Vagina (tissue), 2 donors: ENCODE measurements around the gene NTRK3. TPM values are rescaled to one million over a fixed set of nuclear protein-coding genes. Genes with fewer than 3 reads are reported as not detected.

Experiments used
- DNase-seq, 2 donors: peaks; one replicate each; pipeline ENCODE4 v3.0.0-alpha.2; 2017; ENCODE audit errors: extremely low spot score in 2 of 2
- H3K27ac ChIP-seq: fragments of 200-600 bp; sonication (generic); one replicate; pipeline ENCODE4 v1.5.1; 2019
- H3K27me3 ChIP-seq: fragments of 200-600 bp; sonication (generic); one replicate; pipeline ENCODE4 v1.5.1; 2019
- H3K36me3 ChIP-seq, 2 donors: fragments of 200-600 bp; sonication (generic); one replicate each; pipeline ENCODE4 v1.5.1; 2017 to 2019
- H3K4me1 ChIP-seq: fragments of 200-600 bp; sonication (generic); one replicate; pipeline ENCODE4 v1.5.1; 2019
- H3K4me3 ChIP-seq, 2 donors: fragments of 200-600 bp; sonication (generic); 1 replicate in 1 of 2; 2 replicates in 1 of 2; pipeline ENCODE4 v1.5.1; 2016 to 2019
- H3K9me3 ChIP-seq: fragments of 200-600 bp; sonication (generic); one replicate; pipeline ENCODE4 v1.5.1; 2019
- CTCF ChIP-seq, 3 experiments: fragments of 450-650 bp in 2 of 3; fragments of 200-600 bp in 1 of 3; sonication (generic) in 1 of 3; IDR thresholded peaks; one replicate each; pipeline ENCODE4 v1.5.1; 2017 to 2019; ENCODE audit warnings: antibody characterized with exemption in 3 of 3, mild to moderate bottlenecking in 2 of 3, moderate library complexity in 2 of 3
- POLR2A ChIP-seq, 2 donors: fragments of 450-650 bp; IDR thresholded peaks; one replicate each; pipeline ENCODE4 v1.6.1; 2017; ENCODE audit warnings: antibody characterized with exemption in 2 of 2, mild to moderate bottlenecking in 2 of 2, moderate library complexity in 2 of 2
- POLR2AphosphoS5 ChIP-seq, 2 donors: sonication (generic); formaldehyde crosslinking; IDR thresholded peaks; one replicate each; pipeline ENCODE4 v1.9.0; 2017; ENCODE audit warnings: antibody characterized with exemption in 2 of 2, mild to moderate bottlenecking in 2 of 2, low read depth in 1 of 2; ENCODE audit not compliant: insufficient read depth in 1 of 2
- intact Hi-C: fragments of 100-400 bp; cut with DNase I; formaldehyde crosslinking; loops from one replicate; pipeline ENCODE4 v1.15.1; 2023
- total RNA-seq: library from RNA; depleted of rRNA; stranded (reverse); fragments of >200 nt; gene quantifications from one replicate; pipeline ENCODE4 v1.2.3, GENCODE V29; 2016

The NTRK3 gene
- total RNA-seq, 1 donor from 2014 or later = 4.9 TPM

- intact Hi-C loops = no loop called here
- H3K36me3 ChIP-seq = no peaks in the 10 kb centered on the region
Measured at GRCh38 chr15:87945246-87945645, 311.3 kb downstream of the NTRK3 start.

GRCh38 chr15:87944691-87945090 is 311.8 kb downstream of the NTRK3 start:
- TF ChIP-seq CTCF (IDR thresholded peaks at IDR 0.05) (no peak), POLR2A (IDR thresholded peaks at IDR 0.05) (no peak), POLR2AphosphoS5 (IDR thresholded peaks at IDR 0.05; ENCODE audit: insufficient read depth in 1 of 2, low read depth in 1 of 2) (no peak)
- H3K27ac ChIP-seq = no peak overlapping the region
- peaks cover 12% of the 10 kb centered on the region for H3K4me1 ChIP-seq
- H3K36me3 ChIP-seq = no peaks in the 10 kb centered on the region
- intact Hi-C loops = no loop called here
- no peaks in the 10 kb centered on the region for H3K9me3 ChIP-seq
- H3K27me3 ChIP-seq = no peaks in the 10 kb centered on the region
- no peak for DNase-seq
- H3K4me3 ChIP-seq = no peak overlapping the region

More at GRCh38 chr15:87945246-87945645, 311.3 kb downstream of the NTRK3 start:
- Histone ChIP-seq H3K9me3 (no peaks in the 10 kb centered on the region), H3K27ac (no peak overlapping the region), H3K4me3 (no peak overlapping the region), H3K27me3 (no peaks in the 10 kb centered on the region), H3K4me1 (peaks cover 18% of the 10 kb centered on the region)
- TF ChIP-seq POLR2A (IDR thresholded peaks at IDR 0.05) (no peak), CTCF (IDR thresholded peaks at IDR 0.05) (no peak), POLR2AphosphoS5 (IDR thresholded peaks at IDR 0.05; ENCODE audit: insufficient read depth in 1 of 2, low read depth in 1 of 2) (no peak)
- no peak for DNase-seq

DNA sequence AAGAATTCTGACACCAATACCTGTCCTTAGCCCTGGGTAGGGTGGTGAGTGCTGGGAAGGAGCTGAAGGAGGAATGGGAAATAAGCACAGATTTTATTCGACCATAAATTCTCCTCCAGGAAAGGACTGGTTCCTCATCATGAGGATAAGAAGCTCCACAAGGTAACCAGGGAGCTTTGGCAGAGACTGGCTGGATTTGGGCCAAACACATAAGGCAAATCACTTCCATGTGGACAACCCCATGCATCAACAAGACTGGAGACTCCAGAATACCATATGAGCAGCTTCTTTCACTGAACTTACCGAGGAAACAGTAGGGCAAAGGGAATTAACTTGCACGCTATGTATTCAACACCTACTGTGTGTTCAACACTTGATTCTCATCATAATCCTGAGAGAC is 312.5 kb downstream of the NTRK3 start:
- no peak for DNase-seq
- H3K27me3 ChIP-seq = no peaks in the 10 kb centered on the region
- H3K4me3 ChIP-seq = no peak overlapping the region
- TF ChIP-seq POLR2A (IDR thresholded peaks at IDR 0.05) (no peak), CTCF (IDR thresholded peaks at IDR 0.05) (no peak), POLR2AphosphoS5 (IDR thresholded peaks at IDR 0.05; ENCODE audit: insufficient read depth in 1 of 2, low read depth in 1 of 2) (no peak)
- H3K27ac ChIP-seq = no peak overlapping the region
- intact Hi-C loops = no loop called here
- H3K36me3 ChIP-seq = no peaks in the 10 kb centered on the region
- H3K4me1 ChIP-seq = peaks cover 6% of the 10 kb centered on the region
- no peaks in the 10 kb centered on the region for H3K9me3 ChIP-seq

DNA sequence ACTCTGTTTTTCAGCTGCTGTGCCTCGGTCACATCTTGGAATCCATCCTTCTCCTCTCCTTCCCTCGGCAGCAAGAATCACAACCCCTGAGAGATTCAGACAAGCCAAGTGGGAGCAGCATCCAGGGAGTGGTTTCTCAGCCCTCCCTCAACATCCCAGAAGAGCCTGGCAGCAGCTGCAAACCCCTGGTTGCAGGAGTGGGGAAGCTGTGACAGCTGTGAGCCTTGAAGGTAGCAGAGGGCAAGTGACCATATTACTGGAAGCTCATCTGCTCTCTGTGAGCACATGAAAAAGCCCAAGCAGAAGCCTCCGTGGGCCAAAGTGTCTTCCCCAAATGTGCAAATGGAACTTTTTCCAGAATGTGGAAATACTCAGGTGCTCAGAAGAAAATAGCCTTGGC is 312.9 kb downstream of the NTRK3 start:
- H3K27ac ChIP-seq = no peak overlapping the region
- H3K4me3 ChIP-seq = no peak overlapping the region
- peaks cover 1% of the 10 kb centered on the region for H3K4me1 ChIP-seq
- no peak for TF ChIP-seq POLR2AphosphoS5 (IDR thresholded peaks at IDR 0.05; ENCODE audit: insufficient read depth in 1 of 2, low read depth in 1 of 2)
- TF ChIP-seq POLR2A (IDR thresholded peaks at IDR 0.05) = no peak
- no peak for TF ChIP-seq CTCF (IDR thresholded peaks at IDR 0.05)
- H3K36me3 ChIP-seq = no peaks in the 10 kb centered on the region
- no peaks in the 10 kb centered on the region for H3K27me3 ChIP-seq
- DNase-seq = no peak
- no peaks in the 10 kb centered on the region for H3K9me3 ChIP-seq
- intact Hi-C loops = no loop called here

DNA sequence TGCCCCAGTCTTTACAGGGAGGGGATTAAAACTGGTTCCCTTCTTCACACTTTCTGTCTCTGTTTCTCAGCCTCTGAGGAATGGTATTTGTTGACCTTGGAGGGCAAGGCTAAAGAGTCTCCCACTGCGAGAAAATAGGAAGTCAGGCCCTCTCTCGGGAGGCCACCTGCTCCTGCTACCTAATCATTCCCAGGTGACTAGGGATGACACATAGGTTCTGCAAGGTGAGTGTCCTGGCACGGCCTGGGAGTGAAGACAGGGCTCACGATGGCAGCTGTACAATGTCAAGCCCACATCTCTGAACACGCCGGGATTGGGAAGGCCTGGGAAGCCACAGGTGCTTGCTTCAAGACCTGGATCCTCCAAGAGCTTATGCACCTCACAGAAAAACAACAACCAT is 314.2 kb downstream of the NTRK3 start:
- intact Hi-C loops = no loop called here
- no peaks in the 10 kb centered on the region for H3K4me1 ChIP-seq
- no peaks in the 10 kb centered on the region for H3K36me3 ChIP-seq
- no peak overlapping the region for H3K4me3 ChIP-seq
- H3K9me3 ChIP-seq = no peaks in the 10 kb centered on the region
- DNase-seq = no peak
- H3K27me3 ChIP-seq = no peaks in the 10 kb centered on the region
- H3K27ac ChIP-seq = no peak overlapping the region
- TF ChIP-seq POLR2A (IDR thresholded peaks at IDR 0.05) = no peak
- no peak for TF ChIP-seq CTCF (IDR thresholded peaks at IDR 0.05)
- TF ChIP-seq POLR2AphosphoS5 (IDR thresholded peaks at IDR 0.05; ENCODE audit: insufficient read depth in 1 of 2, low read depth in 1 of 2) = no peak
